Measurements from ENCODE around the gene ETFB.
A peak's percentile ranks its signal among the peaks of the same experiment; 100 is the strongest.

Gene ETFB

DNA sequence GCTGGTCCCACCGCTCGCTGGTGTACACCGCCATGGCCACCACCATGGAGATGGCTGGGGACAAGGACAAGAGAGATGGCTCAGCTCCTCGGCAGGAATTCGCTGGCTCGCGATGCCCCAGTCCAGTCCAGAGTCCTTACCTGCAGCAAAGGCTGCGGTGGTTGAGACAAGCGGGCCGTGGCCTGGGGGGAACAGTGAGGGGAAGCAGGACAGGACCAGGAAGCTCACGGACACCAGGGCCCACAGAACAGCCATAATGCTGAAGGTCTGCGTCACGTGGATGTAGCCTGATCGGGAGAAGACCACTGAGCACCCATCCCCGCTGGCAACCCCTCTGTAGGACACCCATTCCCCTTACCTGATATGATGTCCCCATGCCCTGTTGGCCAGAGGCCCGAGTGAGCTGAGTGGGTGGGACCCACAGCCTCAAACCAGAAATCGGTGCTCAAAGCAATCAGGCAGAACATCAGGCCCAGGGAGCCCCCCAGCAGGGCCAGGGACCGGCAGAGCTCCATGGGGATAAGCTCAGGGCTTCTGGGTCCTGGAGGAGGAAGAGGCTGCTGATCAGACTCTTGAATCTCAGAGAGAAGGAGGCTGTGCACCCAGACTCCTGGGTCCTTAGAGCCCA is 5.9 kb upstream of the ETFB start:
- no peak for DNase-seq

DNA sequence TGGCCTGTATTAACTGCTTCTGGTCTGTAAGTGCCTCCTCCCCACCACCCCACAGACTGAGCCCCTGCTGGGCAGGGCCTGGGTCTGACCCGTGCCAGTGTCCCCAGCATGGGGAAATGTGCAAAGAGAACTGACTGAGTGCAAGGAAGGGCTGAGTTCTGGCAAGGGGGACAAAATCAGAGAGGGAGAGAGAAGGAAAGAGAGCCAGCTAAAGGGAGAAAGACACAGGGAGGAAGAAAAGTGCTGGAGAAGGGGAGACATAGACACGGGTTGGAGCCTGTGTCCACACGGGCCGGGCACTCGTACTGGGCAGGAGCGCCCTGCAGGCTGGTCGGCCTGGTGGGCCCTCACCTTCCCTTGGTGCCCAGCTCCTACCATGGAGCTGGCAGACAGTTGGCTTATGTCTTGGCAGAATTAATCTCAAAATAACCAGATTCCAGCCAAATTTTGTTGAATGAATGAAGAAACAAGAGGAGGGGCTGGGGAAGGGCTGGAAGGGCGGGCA is 5.0 kb upstream of the ETFB start:
- DNase-seq: no peak

DNA sequence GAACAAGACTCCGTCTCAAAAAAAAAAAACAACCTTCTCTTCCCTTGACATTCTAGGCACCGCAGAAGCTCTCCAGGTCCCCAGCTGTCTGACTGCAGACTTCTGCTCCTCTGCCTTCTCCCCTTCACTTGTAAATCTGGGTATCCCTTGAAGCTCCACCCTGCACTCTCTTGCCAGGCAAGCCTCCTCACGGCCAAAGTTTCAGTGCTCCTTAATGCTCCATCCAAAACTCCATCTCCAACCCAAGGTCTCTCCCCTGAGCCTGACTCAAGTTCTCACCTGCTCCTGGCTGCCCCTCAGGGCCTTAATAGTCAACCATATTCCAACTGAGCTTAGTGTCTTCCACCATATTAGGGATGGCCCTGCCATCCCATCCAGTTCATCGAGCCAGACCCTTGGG is 4.0 kb upstream of the ETFB start:
- no peak for DNase-seq

DNA sequence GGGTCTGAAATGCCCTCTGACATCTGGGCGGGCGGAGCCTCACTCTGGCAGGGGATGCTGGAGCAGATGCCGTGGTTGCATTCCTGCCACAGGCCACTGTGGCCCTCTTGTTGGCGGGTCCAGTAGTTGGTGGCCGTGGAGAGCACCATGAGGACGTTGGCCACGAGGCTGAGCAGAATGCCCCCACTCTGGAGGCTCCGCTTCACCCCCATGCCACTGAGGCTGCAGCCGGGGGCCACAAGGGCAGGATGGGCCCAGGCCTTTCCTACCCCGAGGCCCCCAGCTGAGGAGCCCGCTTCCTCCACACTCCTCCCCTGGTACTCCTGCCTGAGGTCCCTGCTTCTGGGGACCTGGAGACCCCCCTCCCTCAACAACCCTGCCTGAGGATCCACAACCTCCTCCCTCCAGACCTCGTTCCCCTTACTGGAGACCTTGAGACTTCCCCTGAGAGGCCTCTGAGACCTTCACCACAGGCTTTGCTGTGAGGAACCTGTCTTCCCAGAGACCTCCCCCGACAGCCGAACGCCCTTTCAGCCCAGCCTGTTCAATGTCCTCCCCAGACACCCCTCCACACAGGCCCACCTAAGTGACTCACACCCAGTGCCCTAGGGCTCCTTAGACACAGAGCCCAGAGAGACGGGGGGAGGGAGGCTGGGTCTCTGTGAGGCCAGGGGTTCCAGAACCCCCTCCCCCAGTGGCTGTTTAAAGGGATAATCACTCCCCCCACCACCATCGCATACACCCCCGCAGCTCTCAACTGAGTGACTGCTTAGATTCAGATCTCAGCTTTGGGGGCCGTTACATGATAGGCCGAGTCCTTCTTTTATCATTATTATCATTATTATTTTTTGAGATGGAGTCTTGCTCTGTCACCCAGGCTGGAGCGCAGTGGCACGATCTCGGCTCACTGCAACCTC is 2.4 kb upstream of the ETFB start, which contains the start of gene CLDND2:
Gene CLDND2, minus strand, starts transcription at position 638 of the 917 bp plus-strand sequence. Its CDS starts 426 bp downstream, at position 212.
- no peak for DNase-seq

DNA sequence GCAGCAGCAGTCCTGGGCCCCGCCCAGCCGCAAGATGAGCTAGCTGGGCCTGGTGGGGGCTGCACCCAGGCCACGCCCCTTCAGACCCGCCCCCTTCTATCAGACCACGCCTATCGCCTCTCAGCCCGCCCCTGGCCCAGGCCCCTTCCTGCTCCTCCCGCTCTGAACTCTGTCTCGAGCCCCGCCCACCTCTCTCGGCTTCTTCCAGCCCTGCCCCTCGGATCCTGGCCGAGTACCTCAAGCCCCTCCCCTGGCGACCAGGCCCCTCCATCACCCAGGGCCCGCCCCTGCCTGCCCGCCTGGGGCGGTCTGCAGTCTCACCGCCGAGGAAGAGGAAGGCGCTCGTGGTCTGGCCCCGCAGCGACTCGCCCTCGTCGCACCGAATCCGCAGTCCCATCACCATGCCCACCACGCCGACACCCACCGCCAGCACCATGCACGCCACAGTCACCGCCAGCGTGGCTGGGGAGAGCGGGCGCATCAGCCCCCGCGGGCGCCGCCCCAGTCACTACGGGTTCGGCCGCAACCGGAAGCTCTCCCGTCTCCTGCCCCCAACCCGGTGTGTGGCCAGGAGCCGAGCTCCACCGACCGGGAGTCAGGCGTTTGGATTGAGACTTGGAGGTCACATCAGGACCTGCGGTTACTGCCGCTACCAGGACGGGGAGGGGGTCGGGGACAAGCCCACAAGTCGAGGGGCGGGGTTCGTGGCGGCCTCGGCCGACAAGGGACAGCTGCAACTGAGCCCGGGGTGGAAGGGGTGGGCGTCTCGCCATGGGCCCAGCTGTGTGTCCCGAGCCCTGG is 1.6 kb upstream of the ETFB start:
- DNase-seq: peak; percentile 97

DNA sequence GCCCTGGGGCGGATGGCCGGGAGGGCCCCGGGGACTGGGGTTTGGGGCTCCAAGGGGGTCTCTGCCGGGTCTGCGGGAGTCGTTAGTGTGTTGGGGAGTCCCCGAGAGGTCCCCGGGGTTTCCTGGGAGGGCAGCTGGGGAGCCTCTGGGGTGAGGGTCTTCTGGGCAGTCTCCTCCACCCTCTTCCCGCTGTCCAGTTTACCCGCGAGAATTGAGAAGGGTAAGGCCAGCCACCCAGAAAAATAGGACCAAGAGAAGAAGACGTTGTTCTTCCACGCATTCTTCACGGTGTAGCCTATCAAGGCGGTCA is 1.0 kb upstream of the ETFB start:
- DNase-seq: no peak

DNA sequence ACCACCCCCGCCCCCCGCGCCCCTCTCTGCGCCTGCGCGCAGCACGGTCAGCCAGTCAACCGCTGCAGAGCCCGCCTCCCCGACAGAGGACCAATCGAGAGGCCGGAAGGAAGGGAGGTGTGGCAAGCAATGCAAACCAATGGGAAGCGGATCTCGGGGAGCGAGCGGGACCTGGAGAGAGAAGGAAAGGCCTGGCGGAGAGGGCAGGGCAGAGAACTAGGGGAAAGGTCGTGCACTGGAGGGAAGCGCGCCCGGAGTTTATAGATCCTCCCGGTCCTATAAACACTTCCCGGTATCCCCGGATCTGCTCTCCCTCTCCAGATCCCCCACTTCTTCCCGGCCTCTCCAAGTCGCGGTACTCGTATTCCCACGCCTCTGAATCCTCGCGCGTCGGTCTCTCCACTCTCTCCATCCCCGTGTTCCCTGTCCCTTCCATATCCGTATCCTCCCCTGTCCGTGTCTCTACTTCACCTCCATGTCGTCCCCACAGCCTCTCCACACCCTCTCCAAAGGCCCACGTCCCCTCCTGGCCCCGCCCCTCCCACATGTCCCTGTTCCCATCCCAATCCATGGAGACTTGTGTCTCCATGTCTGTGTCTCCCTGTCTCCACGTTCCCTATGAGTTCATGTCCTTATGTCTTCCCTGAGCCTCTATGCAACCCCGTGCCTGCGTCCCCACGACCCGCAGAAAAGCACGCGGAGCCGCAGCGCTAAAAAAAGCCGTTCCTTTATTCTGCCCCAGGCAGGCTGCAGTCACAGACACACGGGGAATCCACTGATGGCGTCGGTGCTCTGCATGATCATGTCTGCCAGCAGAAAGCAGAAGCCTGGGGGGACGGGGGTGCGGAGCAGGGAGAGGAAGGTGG is 434 bp upstream of the ETFB start:
- peak; percentile 95 for DNase-seq

DNA sequence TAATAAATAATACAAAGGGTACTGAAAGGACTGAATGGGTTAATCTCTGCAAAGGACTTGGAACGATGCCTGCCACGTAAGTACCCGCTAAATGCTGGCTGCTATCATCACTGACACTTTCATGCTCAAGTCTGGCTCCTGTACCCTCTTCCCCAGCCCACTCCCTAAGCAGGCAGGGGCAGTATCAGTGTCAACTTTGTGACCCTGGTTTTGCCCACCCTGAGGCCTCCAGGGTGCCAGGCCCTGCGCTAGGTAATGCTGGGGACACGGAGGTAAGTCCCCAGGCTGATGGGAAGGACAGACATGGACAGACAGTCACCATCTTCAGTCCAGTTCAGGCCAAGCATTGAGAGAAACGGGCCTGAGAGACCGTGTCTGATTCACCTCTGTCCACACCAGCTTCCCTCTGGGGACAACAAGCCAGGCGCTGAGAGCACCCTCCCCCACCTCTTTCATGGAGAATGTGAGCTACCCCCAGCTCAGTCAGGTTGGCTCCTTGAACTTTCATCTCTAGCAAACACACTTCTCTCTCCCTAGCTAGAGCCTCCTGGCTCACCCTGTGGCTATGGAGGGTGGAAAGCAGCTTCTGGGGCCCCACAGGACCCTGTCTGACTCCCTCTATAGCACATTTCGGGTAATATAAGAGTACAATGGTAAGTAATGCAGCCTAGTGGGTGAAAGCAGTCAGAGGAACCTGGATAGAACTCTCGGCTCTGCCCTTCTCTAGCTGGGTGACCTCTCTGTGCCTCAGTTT is 800 bp downstream of the ETFB start:
- no peak for DNase-seq

DNA sequence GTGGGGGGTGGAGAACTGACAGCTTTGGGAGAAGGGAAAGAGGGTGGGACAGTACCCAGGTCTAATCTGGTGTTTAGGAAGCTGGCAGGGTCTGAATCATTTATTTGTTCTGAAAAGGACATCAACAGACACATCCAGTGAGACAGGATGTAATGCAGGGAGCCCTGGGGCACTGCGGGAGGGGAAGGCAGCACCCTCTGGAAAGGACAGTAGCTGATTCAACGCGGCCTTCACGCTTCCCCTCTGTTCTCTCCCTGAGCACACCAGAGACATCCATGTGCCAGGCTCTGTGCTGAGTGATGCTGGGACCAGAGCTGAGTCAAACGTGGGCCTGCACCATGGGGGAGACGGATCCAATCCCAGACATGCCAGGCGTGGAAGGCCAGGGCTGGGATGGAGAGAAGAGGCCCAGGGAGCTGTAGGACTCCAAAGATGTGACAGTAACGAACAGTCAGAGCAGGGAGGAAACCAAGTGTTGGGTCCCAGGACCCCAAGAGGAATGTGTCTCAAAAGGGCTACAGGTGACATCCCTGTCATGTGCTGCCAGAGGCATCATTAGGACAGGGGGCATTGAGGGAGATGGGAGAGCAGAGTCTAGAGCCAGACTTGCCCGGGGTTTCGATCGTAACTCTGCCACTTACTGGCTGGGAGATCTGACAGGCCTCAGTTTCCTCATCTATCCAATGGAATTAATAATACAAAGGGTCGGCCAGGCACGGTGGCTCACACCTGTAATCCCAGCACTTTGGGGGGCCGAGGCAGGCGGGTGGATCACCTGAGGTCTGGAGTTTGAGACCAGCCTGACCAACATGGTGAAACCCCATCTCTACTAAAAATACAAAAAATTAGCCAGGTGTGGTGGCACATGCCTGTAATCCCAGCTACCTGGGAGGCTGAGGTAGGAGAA is 1.7 kb downstream of the ETFB start:
- DNase-seq: no peak

DNA sequence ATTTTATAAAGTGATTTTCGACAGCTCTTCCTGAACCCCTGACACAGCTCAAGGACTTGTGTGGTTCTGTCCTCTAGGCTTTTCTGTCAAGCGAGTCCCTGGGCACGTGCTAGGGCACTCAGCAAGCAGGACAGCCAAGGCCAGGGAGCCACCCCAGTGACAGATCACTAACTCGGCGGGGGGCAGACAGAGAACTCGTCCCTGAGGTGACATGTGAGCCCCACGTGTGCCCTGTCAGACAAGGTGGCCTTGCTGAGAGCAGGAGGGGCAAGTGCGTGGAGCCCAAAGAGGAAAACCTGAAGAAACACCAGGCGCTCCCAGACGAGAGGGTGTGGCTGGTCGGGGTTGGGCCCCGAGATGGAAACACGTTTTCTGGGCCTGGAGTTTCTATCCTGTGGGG is 4.9 kb downstream of the ETFB start:
- DNase-seq: no peak

DNA sequence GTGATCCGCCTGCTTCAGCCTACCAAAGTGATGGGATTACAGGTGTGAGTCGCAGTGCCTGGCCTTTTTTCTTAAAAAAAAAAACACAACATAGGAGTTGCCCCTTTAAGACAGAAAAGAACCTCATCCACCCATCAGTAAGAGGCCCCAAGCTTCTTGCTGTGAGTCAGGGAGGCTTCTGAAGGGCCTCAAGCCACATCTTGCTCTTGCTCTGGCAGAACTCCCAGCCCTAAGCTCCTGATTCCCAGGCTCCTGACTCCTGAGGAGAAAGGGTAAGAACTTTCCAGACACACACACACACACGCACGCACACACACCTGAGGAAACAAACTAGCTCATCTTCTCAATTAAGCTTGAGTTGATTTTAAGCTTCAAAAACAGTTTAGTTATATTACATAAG is 6.9 kb downstream of the ETFB start:
- DNase-seq: no peak

DNA sequence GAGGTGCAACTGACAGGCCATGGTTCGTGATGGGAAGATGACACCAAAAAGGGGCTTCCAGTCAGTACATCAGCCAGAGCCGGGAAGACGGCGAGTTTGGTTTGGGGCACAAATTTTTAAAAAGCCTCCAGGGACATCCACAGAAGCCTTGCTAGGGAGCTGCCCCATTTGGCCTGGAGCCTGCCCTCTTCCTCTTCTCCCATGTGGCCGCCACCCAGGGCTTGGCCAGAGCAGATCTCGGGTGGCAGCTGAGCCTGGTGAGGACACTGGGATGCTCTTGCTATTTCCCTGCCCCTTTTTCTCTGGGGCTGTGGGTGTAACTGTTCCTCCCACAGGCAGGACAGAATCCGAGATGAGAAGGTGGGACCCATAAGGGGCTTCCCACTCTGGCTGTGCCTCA is 8.2 kb downstream of the ETFB start:
- DNase-seq: no peak

DNA sequence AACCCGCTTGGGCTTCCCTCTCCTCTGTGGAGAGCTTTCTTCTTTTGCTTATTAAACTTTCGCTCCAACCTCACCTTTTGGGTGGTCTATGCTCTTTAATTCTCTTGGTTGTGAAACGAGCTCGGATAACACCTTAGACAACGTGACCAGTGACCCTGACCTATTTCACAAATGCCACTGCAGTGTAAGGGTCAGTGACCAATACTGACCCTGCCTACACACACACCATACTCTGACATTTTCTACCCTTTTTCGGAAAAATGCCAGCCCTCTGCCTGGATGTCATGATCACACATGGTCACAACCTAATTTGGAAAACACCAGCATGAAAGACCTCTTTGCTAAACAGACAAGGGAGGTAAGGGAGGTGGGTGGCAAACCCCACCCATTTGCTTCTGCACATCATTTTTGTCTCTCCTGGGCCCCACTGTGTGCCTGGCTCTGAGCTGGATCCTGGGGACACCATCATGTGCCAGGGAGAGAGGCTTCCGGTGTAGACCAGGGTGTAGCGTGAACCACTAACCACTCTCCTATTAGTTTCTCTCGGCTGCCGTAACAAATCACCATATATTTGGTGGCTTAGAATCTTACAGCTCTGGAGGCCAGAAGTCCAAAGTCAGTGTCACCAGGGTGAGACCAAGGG is 9.9 kb downstream of the ETFB start:
- no peak for DNase-seq

DNA sequence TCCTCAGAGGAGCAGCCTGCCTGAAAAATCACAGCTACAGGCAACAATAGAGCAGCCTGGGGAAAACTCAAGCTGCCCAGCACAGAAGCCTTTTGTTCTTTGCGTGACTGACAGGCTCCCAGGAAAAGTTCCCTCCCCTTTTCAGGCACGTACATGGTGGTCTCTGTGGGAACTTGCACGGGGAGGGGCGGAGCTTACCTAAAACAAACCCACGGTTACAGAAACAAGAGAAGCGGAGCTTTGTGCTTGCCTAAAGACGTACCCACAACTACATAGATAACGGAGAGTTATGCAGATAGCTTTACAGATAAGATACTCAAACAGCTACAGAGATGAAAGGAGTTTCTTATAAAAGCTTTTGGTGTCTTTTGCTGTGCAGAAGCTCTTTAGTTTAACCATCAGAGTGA is 11.4 kb downstream of the ETFB start:
- peak; percentile 44 for DNase-seq

DNA sequence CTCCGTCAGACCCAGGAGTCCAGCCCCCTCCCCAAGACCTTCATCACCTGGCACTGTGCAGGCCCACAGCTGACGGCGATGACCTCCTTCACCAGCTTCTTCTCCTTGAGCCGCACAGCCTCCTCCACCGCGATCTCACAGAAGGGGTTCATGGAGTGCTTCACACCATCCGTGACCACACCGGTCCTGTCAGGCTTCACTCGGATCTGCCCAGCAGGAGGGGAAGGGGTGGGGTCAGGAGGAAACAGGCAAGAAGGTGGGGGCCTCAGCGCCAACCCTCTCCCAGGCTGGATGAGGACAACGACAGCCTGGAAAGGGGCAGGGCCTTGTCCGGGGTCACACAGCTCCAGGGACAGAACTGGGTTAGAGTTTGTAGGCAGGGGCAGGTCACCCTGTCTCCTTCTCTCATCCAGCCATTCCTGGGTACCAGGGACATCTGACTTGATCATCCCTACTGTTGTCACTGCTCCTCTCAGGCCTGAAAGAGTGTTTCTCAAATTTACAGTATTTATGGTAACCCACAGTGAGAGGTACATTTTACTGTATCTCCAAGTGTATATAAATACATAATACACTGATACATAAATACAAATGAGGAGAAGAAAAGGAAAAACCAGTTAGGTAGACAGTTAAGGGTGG is 12.0 kb downstream of the ETFB start:
- no peak for DNase-seq

DNA sequence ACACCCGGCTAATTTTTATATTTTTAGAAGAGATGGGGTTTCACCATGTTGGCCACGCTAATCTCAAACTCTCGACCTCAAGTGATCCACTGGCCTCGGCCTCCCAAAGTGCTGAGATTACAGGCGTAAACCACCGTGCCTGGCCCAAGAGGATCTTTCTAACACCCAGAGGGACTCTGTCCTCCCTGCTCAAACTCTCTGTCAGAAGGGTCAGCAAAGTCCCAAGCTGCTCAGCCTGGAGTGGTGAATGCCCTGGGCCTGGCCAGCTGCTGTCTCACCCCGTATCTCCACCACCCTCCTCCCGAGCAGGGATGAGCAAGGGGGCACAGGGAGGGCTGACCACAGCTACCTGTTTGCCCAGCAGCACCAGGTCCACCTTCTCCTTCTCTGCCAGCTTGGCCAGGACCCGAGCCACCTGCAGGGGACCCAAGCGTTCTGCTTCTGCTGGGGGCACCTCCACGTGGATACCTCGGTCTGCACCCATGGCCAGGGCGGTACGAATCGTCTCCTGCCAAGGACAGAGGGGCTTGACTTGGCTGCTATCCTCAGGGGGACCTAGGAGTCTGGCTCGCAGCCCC is 13.3 kb downstream of the ETFB start:
- no peak for DNase-seq

DNA sequence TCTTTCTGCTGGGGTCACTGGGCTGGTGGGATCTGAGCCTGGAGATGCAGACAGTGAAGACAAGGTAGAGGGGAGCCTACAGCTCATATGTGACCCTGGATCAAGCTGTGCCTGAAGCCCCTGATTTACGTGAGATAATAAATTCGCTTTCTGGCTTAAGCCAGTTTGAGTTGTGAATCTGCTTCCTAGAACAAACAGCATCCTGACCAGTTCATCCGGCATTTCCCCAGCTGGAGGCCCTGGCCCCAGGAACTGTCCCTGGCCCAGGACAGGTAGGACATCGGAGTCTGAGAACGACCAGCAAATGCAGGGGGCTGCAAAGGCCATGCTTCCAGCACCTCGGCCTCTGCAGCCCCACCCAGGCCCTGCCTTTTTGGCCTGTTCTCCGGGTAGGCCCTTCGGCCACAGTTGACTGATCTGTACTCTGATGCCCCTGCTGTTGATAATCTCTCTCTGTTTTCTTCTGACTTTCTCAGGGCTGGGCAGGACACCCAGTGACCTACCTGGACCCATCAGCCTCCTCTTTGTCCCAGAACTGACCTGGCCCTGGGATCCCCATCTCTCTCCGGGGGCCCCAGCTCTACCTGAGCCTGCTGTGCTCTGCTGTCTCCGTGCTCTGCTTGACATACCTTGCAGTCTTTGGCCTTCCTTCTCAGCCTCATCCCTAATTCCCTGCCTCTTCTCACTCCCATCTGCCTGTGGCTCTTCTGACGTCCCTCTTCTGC is 14.8 kb downstream of the ETFB start:
- DNase-seq: no peak

DNA sequence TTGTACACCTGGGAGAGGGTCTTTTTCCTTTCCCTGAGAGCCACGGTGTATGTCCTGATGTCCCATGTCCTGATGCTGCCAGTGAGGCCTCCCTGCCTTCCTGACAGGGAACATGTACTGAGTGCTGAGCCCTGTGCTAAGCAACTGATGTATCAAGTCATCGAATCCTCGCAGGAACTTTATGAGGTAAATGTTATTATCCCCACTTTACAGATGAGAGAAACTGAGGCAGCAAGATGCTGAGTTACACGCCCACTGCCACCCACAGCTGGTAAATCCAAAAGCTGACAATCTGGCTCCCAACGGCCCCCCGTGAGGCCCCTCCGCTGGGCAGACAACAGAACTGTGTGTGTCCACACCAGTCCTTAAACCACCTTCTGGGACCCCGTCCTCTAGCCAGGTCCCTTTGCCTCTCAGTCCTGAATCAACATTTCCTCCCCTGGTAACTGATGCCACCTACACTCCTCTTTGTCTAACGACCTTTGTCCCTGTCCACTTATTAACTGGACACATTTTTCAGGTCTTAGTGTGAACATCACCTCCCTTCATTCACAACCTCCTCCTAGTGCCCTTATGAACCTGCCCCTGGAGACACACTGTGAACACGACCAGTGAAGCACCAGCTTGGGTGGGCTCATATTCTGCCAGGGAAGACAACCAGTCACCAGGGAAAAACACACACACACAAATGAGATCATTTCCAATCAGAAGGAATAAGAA is 18.8 kb downstream of the ETFB start:
- DNase-seq: no peak
